Measurements from ENCODE around the gene PTPRT.

The PTPRT gene

GRCh38 chr20:42961771-42962170 is 227.9 kb downstream of the PTPRT start:
- H3K27ac Mint-ChIP-seq, result no peak overlapping the region
- peaks cover 7% of the 10 kb centered on the region for H3K9me3 Mint-ChIP-seq
- no peak overlapping the region for H3K4me3 Mint-ChIP-seq
- DNase-seq (ENCODE audit: low spot score in 2 of 2) (no peak), ATAC-seq (no peak)
- no peaks in the 10 kb centered on the region for H3K36me3 Mint-ChIP-seq
- no peaks in the 10 kb centered on the region for H3K4me1 Mint-ChIP-seq

GRCh38 chr20:42959996-42960395 is 229.7 kb downstream of the PTPRT start:
- no peak overlapping the region for H3K4me3 Mint-ChIP-seq
- no peaks in the 10 kb centered on the region for H3K4me1 Mint-ChIP-seq
- ATAC-seq, result no peak
- no peaks in the 10 kb centered on the region for H3K36me3 Mint-ChIP-seq
- H3K27ac Mint-ChIP-seq, result no peak overlapping the region
- no peak for DNase-seq (ENCODE audit: low spot score in 2 of 2)
- H3K9me3 Mint-ChIP-seq, result peaks cover 7% of the 10 kb centered on the region

GRCh38 chr20:42958367-42959069 is 231.2 kb downstream of the PTPRT start:
- Mint-ChIP-seq H3K9me3 (peaks cover 7% of the 10 kb centered on the region), H3K27ac (no peak overlapping the region), H3K4me3 (no peak overlapping the region), H3K4me1 (no peaks in the 10 kb centered on the region), H3K36me3 (no peaks in the 10 kb centered on the region)
- DNase-seq (ENCODE audit: low spot score in 2 of 2) (no peak), ATAC-seq (no peak)

- no peak overlapping the region for H3K27ac Mint-ChIP-seq
- no peaks in the 10 kb centered on the region for H3K36me3 Mint-ChIP-seq
- no peaks in the 10 kb centered on the region for H3K4me1 Mint-ChIP-seq
- H3K4me3 Mint-ChIP-seq, result no peak overlapping the region
- DNase-seq (ENCODE audit: low spot score in 2 of 2) (no peak), ATAC-seq (no peak)
- H3K9me3 Mint-ChIP-seq, result peaks cover 7% of the 10 kb centered on the region
Observed at GRCh38 chr20:42957704-42958095, 232.0 kb downstream of the PTPRT start.

- H3K36me3 Mint-ChIP-seq, result no peaks in the 10 kb centered on the region
- no peaks in the 10 kb centered on the region for H3K4me1 Mint-ChIP-seq
- DNase-seq (ENCODE audit: low spot score in 2 of 2) (no peak), ATAC-seq (no peak)
- H3K27ac Mint-ChIP-seq, result no peak overlapping the region
- no peak overlapping the region for H3K4me3 Mint-ChIP-seq
- H3K9me3 Mint-ChIP-seq, result peaks cover 6% of the 10 kb centered on the region
Observed at GRCh38 chr20:42957018-42957703, 232.5 kb downstream of the PTPRT start.

- ATAC-seq (no peak), DNase-seq (ENCODE audit: low spot score in 2 of 2) (no peak)
- Mint-ChIP-seq H3K4me1 (no peaks in the 10 kb centered on the region), H3K36me3 (no peaks in the 10 kb centered on the region), H3K9me3 (peaks cover 9% of the 10 kb centered on the region), H3K4me3 (no peak overlapping the region), H3K27ac (no peak overlapping the region)
Observed at GRCh38 chr20:42955713-42956112, 234.0 kb downstream of the PTPRT start.

- Mint-ChIP-seq H3K4me1 (no peaks in the 10 kb centered on the region), H3K4me3 (no peak overlapping the region), H3K9me3 (peaks cover 9% of the 10 kb centered on the region), H3K27ac (no peak overlapping the region), H3K36me3 (no peaks in the 10 kb centered on the region)
- no peak for ATAC-seq
- DNase-seq (ENCODE audit: low spot score in 2 of 2), result no peak
Observed at GRCh38 chr20:42954951-42955350, 234.8 kb downstream of the PTPRT start.

- Mint-ChIP-seq H3K9me3 (peaks cover 7% of the 10 kb centered on the region), H3K4me1 (no peaks in the 10 kb centered on the region), H3K4me3 (no peak overlapping the region), H3K27ac (no peak overlapping the region), H3K36me3 (no peaks in the 10 kb centered on the region)
- no peak for ATAC-seq
- DNase-seq (ENCODE audit: low spot score in 2 of 2), result no peak
Observed at GRCh38 chr20:42949950-42950349, 239.8 kb downstream of the PTPRT start.

GRCh38 chr20:42945234-42945994 is 244.3 kb downstream of the PTPRT start:
- H3K9me3 Mint-ChIP-seq, result peaks cover 3% of the 10 kb centered on the region
- no peaks in the 10 kb centered on the region for H3K36me3 Mint-ChIP-seq
- no peak overlapping the region for H3K4me3 Mint-ChIP-seq
- DNase-seq (ENCODE audit: low spot score in 2 of 2) (no peak), ATAC-seq (no peak)
- H3K4me1 Mint-ChIP-seq, result no peaks in the 10 kb centered on the region
- no peak overlapping the region for H3K27ac Mint-ChIP-seq

- Mint-ChIP-seq H3K4me1 (no peaks in the 10 kb centered on the region), H3K36me3 (no peaks in the 10 kb centered on the region), H3K4me3 (no peak overlapping the region), H3K27ac (no peak overlapping the region), H3K9me3 (peaks cover 4% of the 10 kb centered on the region)
- no peak for DNase-seq (ENCODE audit: low spot score in 2 of 2)
- no peak for ATAC-seq
Observed at GRCh38 chr20:42941629-42942028, 248.1 kb downstream of the PTPRT start.

GRCh38 chr20:42938441-42939205 is 251.1 kb downstream of the PTPRT start:
- H3K4me3 Mint-ChIP-seq, result no peak overlapping the region
- no peak overlapping the region for H3K27ac Mint-ChIP-seq
- ATAC-seq (no peak), DNase-seq (ENCODE audit: low spot score in 2 of 2) (no peak)
- H3K36me3 Mint-ChIP-seq, result no peaks in the 10 kb centered on the region
- no peaks in the 10 kb centered on the region for H3K4me1 Mint-ChIP-seq
- peaks cover 12% of the 10 kb centered on the region for H3K9me3 Mint-ChIP-seq

GRCh38 chr20:42936482-42936881 is 253.2 kb downstream of the PTPRT start:
- Mint-ChIP-seq H3K36me3 (no peaks in the 10 kb centered on the region), H3K4me1 (no peaks in the 10 kb centered on the region), H3K27ac (no peak overlapping the region), H3K9me3 (peaks cover 12% of the 10 kb centered on the region), H3K4me3 (no peak overlapping the region)
- no peak for DNase-seq (ENCODE audit: low spot score in 2 of 2)
- no peak for ATAC-seq

- H3K4me3 Mint-ChIP-seq, result no peak overlapping the region
- H3K27ac Mint-ChIP-seq, result no peak overlapping the region
- H3K36me3 Mint-ChIP-seq, result no peaks in the 10 kb centered on the region
- H3K4me1 Mint-ChIP-seq, result no peaks in the 10 kb centered on the region
- DNase-seq (ENCODE audit: low spot score in 2 of 2) (no peak), ATAC-seq (no peak)
- H3K9me3 Mint-ChIP-seq, result peaks cover 11% of the 10 kb centered on the region
Observed at GRCh38 chr20:42924215-42924614, 265.5 kb downstream of the PTPRT start.

GRCh38 chr20:42923348-42923918 is 266.3 kb downstream of the PTPRT start:
- DNase-seq (ENCODE audit: low spot score in 2 of 2), result no peak
- Mint-ChIP-seq H3K4me3 (no peak overlapping the region), H3K4me1 (no peaks in the 10 kb centered on the region), H3K27ac (no peak overlapping the region), H3K9me3 (peaks cover 11% of the 10 kb centered on the region), H3K36me3 (no peaks in the 10 kb centered on the region)
- ATAC-seq, result no peak

GRCh38 chr20:42920776-42921175 is 268.9 kb downstream of the PTPRT start:
- no peak overlapping the region for H3K27ac Mint-ChIP-seq
- H3K4me3 Mint-ChIP-seq, result no peak overlapping the region
- peaks cover 9% of the 10 kb centered on the region for H3K9me3 Mint-ChIP-seq
- no peaks in the 10 kb centered on the region for H3K36me3 Mint-ChIP-seq
- DNase-seq (ENCODE audit: low spot score in 2 of 2) (no peak), ATAC-seq (no peak)
- H3K4me1 Mint-ChIP-seq, result no peaks in the 10 kb centered on the region

Data from stimulated activated effector memory CD8-positive, alpha-beta T cell treated with anti-CD3 and anti-CD28 coated beads, Interleukin-12 subunit alpha, Interleukin-12 subunit beta, amount 100 ng/mL, for 72 hours (primary cell).